RWPE2 (cell line): ENCODE measurements around the gene FMN1.

Experiments
- ATAC-seq: fragments of 200-7000 bp; cut with Tn5 transposase; 3 replicates; pipeline ENCODE4 v1.9.1; 2021; ENCODE audit warnings: low read depth
- DNase-seq: peaks from one replicate; pipeline ENCODE4 v3.0.0-alpha.2; 2020; ENCODE audit warnings: low spot score
- H3K27ac ChIP-seq: fragments of 450-650 bp; 2 replicates; pipeline ENCODE4 v1.5.1; 2017; ENCODE audit warnings: mild to moderate bottlenecking; ENCODE audit not compliant: poor library complexity, severe bottlenecking
- H3K27me3 ChIP-seq: fragments of 250-450 bp; sonication (Bioruptor Pico); 2 replicates; pipeline ENCODE4 v1.5.1; 2021; ENCODE audit warnings: mild to moderate bottlenecking, moderate library complexity; ENCODE audit not compliant: insufficient read depth, poor library complexity, severe bottlenecking
- H3K36me3 ChIP-seq: fragments of 250-450 bp; sonication (Bioruptor Pico); 2 replicates; pipeline ENCODE4 v1.5.1; 2020; ENCODE audit warnings: low read depth, mild to moderate bottlenecking, moderate library complexity
- H3K4me1 ChIP-seq: fragments of 250-450 bp; sonication (Bioruptor Pico); 2 replicates; pipeline ENCODE4 v1.5.1; 2021; ENCODE audit warnings: mild to moderate bottlenecking, moderate library complexity; ENCODE audit not compliant: insufficient read depth, poor library complexity, severe bottlenecking
- H3K4me3 ChIP-seq: fragments of 250-450 bp; sonication (Bioruptor Pico); 2 replicates; pipeline ENCODE4 v1.5.1; 2021; ENCODE audit warnings: mild to moderate bottlenecking, moderate library complexity; ENCODE audit not compliant: severe bottlenecking
- H3K9me3 ChIP-seq: fragments of 250-450 bp; sonication (Bioruptor Pico); 2 replicates; pipeline ENCODE4 v1.5.1; 2021; ENCODE audit warnings: mild to moderate bottlenecking, moderate library complexity; ENCODE audit not compliant: severe bottlenecking
- CTCF ChIP-seq: fragments of 450-650 bp; IDR thresholded peaks from one replicate; pipeline ENCODE4 v1.5.1; 2017; ENCODE audit warnings: mild to moderate bottlenecking, moderate library complexity; ENCODE audit not compliant: poor library complexity, severe bottlenecking

The FMN1 gene

GRCh38 chr15:33064878-33065277 lies 129.6 kb downstream of the FMN1 start:
- H3K27me3 ChIP-seq = no peaks in the 10 kb centered on the region
- H3K9me3 ChIP-seq = no peaks in the 10 kb centered on the region
- peaks cover 21% of the 10 kb centered on the region for H3K4me1 ChIP-seq
- no peak for ATAC-seq
- no peak overlapping the region for H3K4me3 ChIP-seq
- H3K36me3 ChIP-seq = no peaks in the 10 kb centered on the region
- TF ChIP-seq CTCF = no peak
- no peak overlapping the region for H3K27ac ChIP-seq
- DNase-seq = no peak

- Histone ChIP-seq H3K4me3 (no peak overlapping the region), H3K27ac (no peak overlapping the region), H3K9me3 (no peaks in the 10 kb centered on the region), H3K36me3 (no peaks in the 10 kb centered on the region), H3K4me1 (no peaks in the 10 kb centered on the region), H3K27me3 (no peaks in the 10 kb centered on the region)
- DNase-seq (no peak), ATAC-seq (no peak)
- TF ChIP-seq CTCF = no peak
These were observed 135.3 kb downstream of the FMN1 start for GRCh38 chr15:33059184-33059583.

GRCh38 chr15:33057845-33058244 lies 136.7 kb downstream of the FMN1 start:
- ATAC-seq (no peak), DNase-seq (no peak)
- H3K36me3 ChIP-seq = no peaks in the 10 kb centered on the region
- H3K9me3 ChIP-seq = no peaks in the 10 kb centered on the region
- no peak overlapping the region for H3K4me3 ChIP-seq
- H3K4me1 ChIP-seq = no peaks in the 10 kb centered on the region
- H3K27me3 ChIP-seq = no peaks in the 10 kb centered on the region
- no peak for TF ChIP-seq CTCF
- H3K27ac ChIP-seq = no peak overlapping the region

GRCh38 chr15:33055962-33056361 lies 138.6 kb downstream of the FMN1 start:
- H3K4me3 ChIP-seq = no peak overlapping the region
- no peaks in the 10 kb centered on the region for H3K27me3 ChIP-seq
- TF ChIP-seq CTCF = no peak
- ATAC-seq = no peak
- no peaks in the 10 kb centered on the region for H3K9me3 ChIP-seq
- H3K36me3 ChIP-seq = no peaks in the 10 kb centered on the region
- no peak for DNase-seq
- no peaks in the 10 kb centered on the region for H3K4me1 ChIP-seq
- no peak overlapping the region for H3K27ac ChIP-seq

- Histone ChIP-seq H3K27me3 (no peaks in the 10 kb centered on the region), H3K9me3 (peaks cover 18% of the 10 kb centered on the region), H3K36me3 (no peaks in the 10 kb centered on the region), H3K27ac (no peak overlapping the region), H3K4me3 (no peak overlapping the region), H3K4me1 (no peaks in the 10 kb centered on the region)
- TF ChIP-seq CTCF = no peak
- no peak for DNase-seq
- ATAC-seq = no peak
These were observed 143.0 kb downstream of the FMN1 start for GRCh38 chr15:33051528-33051927.
